Activated T-helper 17 cell treated with anti-CD3 and anti-CD28 coated beads, Interleukin-2, amount 50 U/mL, for 72 hours (primary cell): Measurements from ENCODE around the gene TOGARAM1. TPM values are rescaled to one million over a fixed set of nuclear protein-coding genes. Genes with fewer than 3 reads are reported as not detected.

Source experiments
- ATAC-seq: fragments of 150-1000 bp; cut with Tn5 transposase; replicated peaks from 2 replicates; pipeline ENCODE4 v1.10.0; 2021; ENCODE audit warnings: mild to moderate bottlenecking, moderate library complexity
- H3K27ac Mint-ChIP-seq: one replicate; pipeline ENCODE4 v1.8.0; 2022; ENCODE audit warnings: mixed read lengths
- H3K27me3 Mint-ChIP-seq: one replicate; pipeline ENCODE4 v1.8.0; 2022; ENCODE audit warnings: mixed read lengths
- H3K36me3 Mint-ChIP-seq: one replicate; pipeline ENCODE4 v1.8.0; 2022; ENCODE audit warnings: low read depth, mild to moderate bottlenecking, mixed read lengths
- H3K4me1 Mint-ChIP-seq: one replicate; pipeline ENCODE4 v1.8.0; 2022; ENCODE audit warnings: mixed read lengths
- H3K4me3 Mint-ChIP-seq: one replicate; pipeline ENCODE4 v1.8.0; 2022; ENCODE audit warnings: mild to moderate bottlenecking, mixed read lengths
- H3K9me3 Mint-ChIP-seq: one replicate; pipeline ENCODE4 v1.8.0; 2022; ENCODE audit warnings: mixed read lengths
- total RNA-seq, 2 donors: library from RNA; stranded (reverse); gene quantifications; one replicate each; pipeline ENCODE4 v1.2.3, GENCODE V29; 2022

TOGARAM1 gene
- total RNA-seq = 1 to 10 TPM; 5.0 to 8.3 TPM

- H3K36me3 Mint-ChIP-seq = peaks cover 19% of the 10 kb centered on the region
- H3K4me1 Mint-ChIP-seq = peaks cover 25% of the 10 kb centered on the region
- H3K4me3 Mint-ChIP-seq = no peak within 1 kb of the TSS
- H3K27me3 Mint-ChIP-seq = no peaks in the 10 kb centered on the region
- no peak within 1 kb of the TSS for H3K27ac Mint-ChIP-seq
- peak; percentile 95 for ATAC-seq
- no peaks in the 10 kb centered on the region for H3K9me3 Mint-ChIP-seq
Observed at GRCh38 chr14:44961554-44962333, at the start of gene TOGARAM1, which contains the start of gene KLHL28. TOGARAM1 (plus strand) TSS chr14:44962190; CDS start chr14:44962422, 232 bp downstream. KLHL28 (minus strand) TSS chr14:44961947; CDS start chr14:44945928, 16,019 bp downstream.

- ATAC-seq = no peak
- no peaks in the 10 kb centered on the region for H3K9me3 Mint-ChIP-seq
- no peak overlapping the region for H3K4me3 Mint-ChIP-seq
- no peaks in the 10 kb centered on the region for H3K36me3 Mint-ChIP-seq
- H3K27me3 Mint-ChIP-seq = peaks cover 21% of the 10 kb centered on the region
- no peak overlapping the region for H3K27ac Mint-ChIP-seq
- H3K4me1 Mint-ChIP-seq = peaks cover 4% of the 10 kb centered on the region
Observed at GRCh38 chr14:44914849-44915248, 47.1 kb upstream of the TOGARAM1 start.

GRCh38 chr14:44928793-44929192, 33.2 kb upstream of the TOGARAM1 start:
- Mint-ChIP-seq H3K27me3 (no peaks in the 10 kb centered on the region), H3K4me3 (peak overlapping the region; percentile 66), H3K4me1 (peaks cover 8% of the 10 kb centered on the region), H3K36me3 (peaks cover 39% of the 10 kb centered on the region), H3K9me3 (no peaks in the 10 kb centered on the region), H3K27ac (peak overlapping the region; percentile 52)
- peak; percentile 77 for ATAC-seq

- peaks cover 83% of the 10 kb centered on the region for H3K36me3 Mint-ChIP-seq
- no peaks in the 10 kb centered on the region for H3K9me3 Mint-ChIP-seq
- H3K4me3 Mint-ChIP-seq = no peak overlapping the region
- ATAC-seq = no peak
- H3K27me3 Mint-ChIP-seq = no peaks in the 10 kb centered on the region
- H3K27ac Mint-ChIP-seq = no peak overlapping the region
- peaks cover 15% of the 10 kb centered on the region for H3K4me1 Mint-ChIP-seq
Observed at GRCh38 chr14:44935155-44935554, 26.8 kb upstream of the TOGARAM1 start.

- Mint-ChIP-seq H3K27me3 (no peaks in the 10 kb centered on the region), H3K4me1 (peaks cover 34% of the 10 kb centered on the region), H3K36me3 (peaks cover 90% of the 10 kb centered on the region), H3K4me3 (no peak overlapping the region), H3K9me3 (no peaks in the 10 kb centered on the region), H3K27ac (no peak overlapping the region)
- no peak for ATAC-seq
Observed at GRCh38 chr14:44937547-44937946, 24.4 kb upstream of the TOGARAM1 start.

GRCh38 chr14:44940211-44940610, 21.8 kb upstream of the TOGARAM1 start:
- Mint-ChIP-seq H3K27me3 (no peaks in the 10 kb centered on the region), H3K4me1 (peaks cover 30% of the 10 kb centered on the region), H3K27ac (peak overlapping the region; percentile 84), H3K9me3 (no peaks in the 10 kb centered on the region), H3K4me3 (no peak overlapping the region), H3K36me3 (peaks cover 90% of the 10 kb centered on the region)
- ATAC-seq = no peak

GRCh38 chr14:44940944-44941343, 21.0 kb upstream of the TOGARAM1 start:
- H3K4me1 Mint-ChIP-seq = peaks cover 27% of the 10 kb centered on the region
- ATAC-seq = no peak
- H3K4me3 Mint-ChIP-seq = peak overlapping the region; percentile 17
- H3K9me3 Mint-ChIP-seq = no peaks in the 10 kb centered on the region
- no peaks in the 10 kb centered on the region for H3K27me3 Mint-ChIP-seq
- H3K27ac Mint-ChIP-seq = peak overlapping the region; percentile 84
- H3K36me3 Mint-ChIP-seq = peaks cover 91% of the 10 kb centered on the region

GRCh38 chr14:44941591-44941990, 20.4 kb upstream of the TOGARAM1 start:
- Mint-ChIP-seq H3K27me3 (no peaks in the 10 kb centered on the region), H3K36me3 (peaks cover 91% of the 10 kb centered on the region), H3K9me3 (no peaks in the 10 kb centered on the region), H3K4me1 (peaks cover 21% of the 10 kb centered on the region), H3K27ac (no peak overlapping the region), H3K4me3 (peak overlapping the region; percentile 6)
- ATAC-seq = no peak

- H3K36me3 Mint-ChIP-seq = peaks cover 93% of the 10 kb centered on the region
- H3K27me3 Mint-ChIP-seq = no peaks in the 10 kb centered on the region
- peaks cover 25% of the 10 kb centered on the region for H3K4me1 Mint-ChIP-seq
- ATAC-seq = no peak
- no peaks in the 10 kb centered on the region for H3K9me3 Mint-ChIP-seq
- no peak overlapping the region for H3K4me3 Mint-ChIP-seq
- no peak overlapping the region for H3K27ac Mint-ChIP-seq
Observed at GRCh38 chr14:44942436-44942835, 19.6 kb upstream of the TOGARAM1 start.

GRCh38 chr14:44944107-44944506, 17.9 kb upstream of the TOGARAM1 start:
- Mint-ChIP-seq H3K36me3 (peaks cover 89% of the 10 kb centered on the region), H3K9me3 (no peaks in the 10 kb centered on the region), H3K4me3 (no peak overlapping the region), H3K27ac (no peak overlapping the region), H3K4me1 (peaks cover 30% of the 10 kb centered on the region), H3K27me3 (no peaks in the 10 kb centered on the region)
- ATAC-seq = no peak

- no peaks in the 10 kb centered on the region for H3K27me3 Mint-ChIP-seq
- H3K36me3 Mint-ChIP-seq = peaks cover 84% of the 10 kb centered on the region
- H3K4me1 Mint-ChIP-seq = peaks cover 29% of the 10 kb centered on the region
- H3K9me3 Mint-ChIP-seq = no peaks in the 10 kb centered on the region
- no peak overlapping the region for H3K4me3 Mint-ChIP-seq
- ATAC-seq = no peak
- no peak overlapping the region for H3K27ac Mint-ChIP-seq
Observed at GRCh38 chr14:44945264-44945663, 16.7 kb upstream of the TOGARAM1 start.

- H3K9me3 Mint-ChIP-seq = no peaks in the 10 kb centered on the region
- H3K4me3 Mint-ChIP-seq = no peak overlapping the region
- no peak for ATAC-seq
- peaks cover 78% of the 10 kb centered on the region for H3K36me3 Mint-ChIP-seq
- H3K27ac Mint-ChIP-seq = no peak overlapping the region
- peaks cover 15% of the 10 kb centered on the region for H3K4me1 Mint-ChIP-seq
- H3K27me3 Mint-ChIP-seq = no peaks in the 10 kb centered on the region
Observed at GRCh38 chr14:44951051-44951450, 10.9 kb upstream of the TOGARAM1 start.

GRCh38 chr14:44952391-44953110, 9.4 kb upstream of the TOGARAM1 start:
- Mint-ChIP-seq H3K9me3 (no peaks in the 10 kb centered on the region), H3K27ac (no peak overlapping the region), H3K4me1 (peaks cover 10% of the 10 kb centered on the region), H3K4me3 (no peak overlapping the region), H3K27me3 (no peaks in the 10 kb centered on the region), H3K36me3 (peaks cover 72% of the 10 kb centered on the region)
- ATAC-seq = no peak

- H3K4me1 Mint-ChIP-seq = peaks cover 11% of the 10 kb centered on the region
Observed at GRCh38 chr14:44954750-44955149, 7.2 kb upstream of the TOGARAM1 start.

GRCh38 chr14:44955528-44955927, 6.5 kb upstream of the TOGARAM1 start:
- H3K9me3 Mint-ChIP-seq = no peaks in the 10 kb centered on the region
- peaks cover 18% of the 10 kb centered on the region for H3K4me1 Mint-ChIP-seq
- H3K27ac Mint-ChIP-seq = no peak overlapping the region
- H3K36me3 Mint-ChIP-seq = peaks cover 66% of the 10 kb centered on the region
- no peak overlapping the region for H3K4me3 Mint-ChIP-seq
- H3K27me3 Mint-ChIP-seq = no peaks in the 10 kb centered on the region
- ATAC-seq = no peak

More at GRCh38 chr14:44954750-44955149, 7.2 kb upstream of the TOGARAM1 start:
- Mint-ChIP-seq H3K4me3 (no peak overlapping the region), H3K36me3 (peaks cover 62% of the 10 kb centered on the region), H3K9me3 (no peaks in the 10 kb centered on the region), H3K27ac (no peak overlapping the region), H3K27me3 (no peaks in the 10 kb centered on the region)
- no peak for ATAC-seq
